ENCODE data around the gene MIR17HG. TPM values are rescaled to one million over a fixed set of nuclear protein-coding genes. Genes with fewer than 3 reads are reported as not detected.

Gene MIR17HG
- polyA plus RNA-seq, 3 donors, result 0.05 to 1.3 (median 0.30) TPM

- Mint-ChIP-seq H3K36me3 (no peaks in the 10 kb centered on the region), H3K27ac (no peak overlapping the region), H3K27me3 (ENCODE audit: low read depth in 3 of 3) (peaks cover 0 to 2% (median 0%) of the 10 kb centered on the region in 3 donors), H3K4me1 (peaks cover 4% of the 10 kb centered on the region), H3K4me3 (no peak overlapping the region), H3K9me3 (peaks cover 3 to 14% (median 11%) of the 10 kb centered on the region in 7 donors)
- Histone ChIP-seq H3K4me1 (ENCODE audit: control insufficient read depth in 1 of 2, insufficient read depth in 2 of 2, low read length in 2 of 2) (no peaks in the 10 kb centered on the region), H2AFZ (ENCODE audit: insufficient read depth, low read depth, low read length, poor library complexity, severe bottlenecking) (no peak overlapping the region), H3K79me2 (ENCODE audit: insufficient read depth, low read length) (no peaks in the 10 kb centered on the region), H3K36me3 (replicated peaks in 1 of 2; ENCODE audit: control insufficient read depth in 1 of 2, insufficient read depth in 2 of 2, low read length in 2 of 2) (no peaks in the 10 kb centered on the region), H3K27ac (ENCODE audit: low read depth in 1 of 2, low read length in 2 of 2) (no peak overlapping the region), H3K27me3 (ENCODE audit: control insufficient read depth in 2 of 2, insufficient read depth in 2 of 2, low read length in 2 of 2) (no peaks in the 10 kb centered on the region), H4K20me1 (ENCODE audit: insufficient read depth, low read length) (no peaks in the 10 kb centered on the region), H3K9me3 (replicated peaks in 1 of 2; ENCODE audit: control insufficient read depth in 1 of 2, insufficient read depth in 1 of 2, low read length in 2 of 2) (peaks cover 4 to 5% of the 10 kb centered on the region in 2 donors), H3K4me2 (replicated peaks; ENCODE audit: extremely low read depth, low read length, poor library complexity, severe bottlenecking) (no peak overlapping the region), H3K4me3 (replicated peaks in 1 of 3; ENCODE audit: low read depth in 2 of 3, low read length in 3 of 3) (no peak overlapping the region), H3K9ac (ENCODE audit: insufficient read depth, low read length, poor library complexity, severe bottlenecking) (no peak overlapping the region)
- intact Hi-C loops (cut with micrococcal nuclease), result no loop called here
- WGBS (ENCODE audit: insufficient coverage), result no CpG with 5 or more reads among the region's 1 CpG
- no peak for DNase-seq
- TF ChIP-seq CTCF (IDR thresholded peaks at IDR 0.05), result no peak
Measured at GRCh38 chr13:91302111-91302510, 45.4 kb upstream of the MIR17HG start.

GRCh38 chr13:91303031-91303430, 44.5 kb upstream of the MIR17HG start:
- Mint-ChIP-seq H3K27me3 (ENCODE audit: low read depth in 3 of 3) (peaks cover 0 to 2% (median 0%) of the 10 kb centered on the region in 3 donors), H3K4me3 (no peak overlapping the region), H3K36me3 (no peaks in the 10 kb centered on the region), H3K4me1 (peaks cover 4% of the 10 kb centered on the region), H3K27ac (no peak overlapping the region), H3K9me3 (peaks cover 3 to 14% (median 12%) of the 10 kb centered on the region in 7 donors)
- H3K9me3 ChIP-seq (replicated peaks in 1 of 2; ENCODE audit: control insufficient read depth in 1 of 2, insufficient read depth in 1 of 2, low read length in 2 of 2), result peaks cover 4 to 5% of the 10 kb centered on the region in 2 donors
- TF ChIP-seq CTCF (IDR thresholded peaks at IDR 0.05), result no peak
- no peaks in the 10 kb centered on the region for H3K79me2 ChIP-seq (ENCODE audit: insufficient read depth, low read length)
- no peak overlapping the region for H3K27ac ChIP-seq (ENCODE audit: low read depth in 1 of 2, low read length in 2 of 2)
- intact Hi-C loops (cut with micrococcal nuclease), result no loop called here
- no peak overlapping the region for H2AFZ ChIP-seq (ENCODE audit: insufficient read depth, low read depth, low read length, poor library complexity, severe bottlenecking)
- WGBS (ENCODE audit: insufficient coverage), result no CpG with 5 or more reads among the region's 5 CpGs
- H3K4me2 ChIP-seq (replicated peaks; ENCODE audit: extremely low read depth, low read length, poor library complexity, severe bottlenecking), result no peak overlapping the region
- H3K4me1 ChIP-seq (ENCODE audit: control insufficient read depth in 1 of 2, insufficient read depth in 2 of 2, low read length in 2 of 2), result no peaks in the 10 kb centered on the region
- H3K9ac ChIP-seq (ENCODE audit: insufficient read depth, low read length, poor library complexity, severe bottlenecking), result no peak overlapping the region
- H3K27me3 ChIP-seq (ENCODE audit: control insufficient read depth in 2 of 2, insufficient read depth in 2 of 2, low read length in 2 of 2), result no peaks in the 10 kb centered on the region
- H4K20me1 ChIP-seq (ENCODE audit: insufficient read depth, low read length), result no peaks in the 10 kb centered on the region
- no peaks in the 10 kb centered on the region for H3K36me3 ChIP-seq (replicated peaks in 1 of 2; ENCODE audit: control insufficient read depth in 1 of 2, insufficient read depth in 2 of 2, low read length in 2 of 2)
- no peak for DNase-seq
- no peak overlapping the region for H3K4me3 ChIP-seq (replicated peaks in 1 of 3; ENCODE audit: low read depth in 2 of 3, low read length in 3 of 3)

All from CD14-positive monocyte (primary cell).